SJCRH30 (cell line): Measurements from ENCODE around the gene GPC5. TPM values are rescaled to one million over a fixed set of nuclear protein-coding genes. Genes with fewer than 3 reads are reported as not detected.
"Not testable (repeated sequence)": the region's sequence is repeated elsewhere in the genome, so short reads cannot be mapped to it uniquely, and the experiment has no call there.

Experiments used
- DNase-seq, 2 experiments: peaks; one replicate each; pipeline ENCODE4 v3.0.0-alpha.2; 2015 to 2020
- H3K27ac ChIP-seq: fragments of 250-450 bp; sonication (Bioruptor Pico); 2 replicates; pipeline ENCODE4 v1.5.1; 2020; ENCODE audit warnings: mild to moderate bottlenecking, moderate library complexity
- H3K27me3 ChIP-seq: fragments of 250-450 bp; sonication (Bioruptor Pico); 2 replicates; pipeline ENCODE4 v1.5.1; 2020; ENCODE audit warnings: mild to moderate bottlenecking, moderate library complexity
- H3K36me3 ChIP-seq: fragments of 250-450 bp; sonication (Bioruptor Pico); 2 replicates; pipeline ENCODE4 v1.5.1; 2020; ENCODE audit warnings: mild to moderate bottlenecking, moderate library complexity
- H3K4me1 ChIP-seq: fragments of 250-450 bp; sonication (Bioruptor Pico); 2 replicates; pipeline ENCODE4 v1.5.1; 2020; ENCODE audit warnings: mild to moderate bottlenecking, moderate library complexity
- H3K4me3 ChIP-seq: fragments of 250-450 bp; sonication (Bioruptor Pico); 2 replicates; pipeline ENCODE4 v1.5.1; 2020; ENCODE audit warnings: mild to moderate bottlenecking, moderate library complexity
- H3K9me3 ChIP-seq: fragments of 250-450 bp; sonication (Bioruptor Pico); replicated peaks from 2 replicates; pipeline ENCODE4 v1.5.1; 2020; ENCODE audit warnings: mild to moderate bottlenecking, moderate library complexity
- total RNA-seq: library from RNA; depleted of rRNA; stranded (reverse); fragments of >200 nt; shearing (Covaris generic); gene quantifications from 2 replicates; pipeline ENCODE4 v1.2.3, GENCODE V29; 2014

GPC5 gene
- total RNA-seq, 1 experiment from 2014 or later = 0.49 TPM

DNA sequence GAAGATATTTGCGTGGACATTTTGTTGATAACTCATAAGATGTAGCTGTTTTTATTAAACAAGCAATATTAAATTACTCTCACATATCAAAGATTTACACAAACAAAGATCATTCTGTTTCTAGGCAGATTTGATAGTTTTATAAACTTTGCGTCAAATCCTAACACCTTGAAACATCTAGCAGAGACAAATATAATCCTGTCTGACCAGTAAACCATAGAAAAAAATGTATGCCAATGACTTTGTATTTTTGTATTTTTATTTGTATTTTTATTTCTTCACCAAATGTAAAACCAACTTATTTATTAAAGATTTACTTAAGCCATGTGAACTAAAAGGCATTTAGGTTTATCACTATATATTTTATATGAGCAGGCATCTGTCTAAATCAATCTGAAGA, 494.6 kb downstream of the GPC5 start:
- Histone ChIP-seq H3K9me3 (no peaks in the 10 kb centered on the region; the same call in 1 of the 2 replicates), H3K27me3 (no peaks in the 10 kb centered on the region), H3K27ac (no peak overlapping the region), H3K4me1 (no peaks in the 10 kb centered on the region), H3K36me3 (no peaks in the 10 kb centered on the region), H3K4me3 (no peak overlapping the region)
- no peak for DNase-seq

DNA sequence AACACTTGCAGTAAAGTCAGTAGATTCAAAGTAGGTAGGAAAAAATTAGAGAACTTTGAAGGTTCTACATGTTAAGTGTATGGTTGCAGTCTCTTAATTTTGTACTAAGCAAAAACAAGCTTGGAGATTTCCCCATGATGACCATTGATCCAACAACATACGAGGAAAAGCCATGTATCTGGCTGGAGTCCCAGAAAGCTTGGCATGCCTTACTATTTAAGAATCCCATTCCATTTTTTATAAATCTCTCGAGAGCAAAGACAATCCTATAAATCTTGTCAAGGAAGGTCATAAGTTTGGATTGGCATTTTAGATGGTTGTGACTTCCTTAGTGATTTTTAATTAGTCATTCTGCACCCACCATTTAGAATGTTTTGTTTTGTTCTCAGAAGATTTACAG, 495.9 kb downstream of the GPC5 start:
- H3K4me3 ChIP-seq = no peak overlapping the region
- no peaks in the 10 kb centered on the region; the same call in 1 of the 2 replicates for H3K9me3 ChIP-seq
- no peaks in the 10 kb centered on the region for H3K4me1 ChIP-seq
- H3K36me3 ChIP-seq = no peaks in the 10 kb centered on the region
- DNase-seq = no peak
- no peak overlapping the region for H3K27ac ChIP-seq
- H3K27me3 ChIP-seq = no peaks in the 10 kb centered on the region

DNA sequence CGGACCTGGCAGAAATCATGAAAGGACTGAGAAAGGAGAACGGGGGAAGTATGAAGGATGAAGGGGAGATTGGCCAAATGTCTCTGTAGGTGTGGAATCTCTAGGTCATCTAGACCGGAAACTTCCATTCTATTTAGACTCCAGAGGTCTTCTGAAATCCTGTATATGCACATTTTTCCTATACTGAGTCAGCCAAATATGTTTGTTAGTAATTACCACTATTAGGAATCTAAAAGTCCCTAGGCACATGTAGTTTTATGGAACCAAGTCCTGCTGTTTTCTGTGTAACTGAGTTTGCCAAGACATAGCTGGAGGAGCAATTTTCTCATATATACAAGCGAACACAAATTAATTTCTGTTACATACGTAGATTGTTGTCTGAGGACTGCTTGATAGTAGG, 498.1 kb downstream of the GPC5 start:
- no peak for DNase-seq
- H3K9me3 ChIP-seq = no peaks in the 10 kb centered on the region; the same call in 1 of the 2 replicates
- H3K36me3 ChIP-seq = no peaks in the 10 kb centered on the region
- no peak overlapping the region for H3K4me3 ChIP-seq
- no peaks in the 10 kb centered on the region for H3K4me1 ChIP-seq
- no peaks in the 10 kb centered on the region for H3K27me3 ChIP-seq
- no peak overlapping the region for H3K27ac ChIP-seq

DNA sequence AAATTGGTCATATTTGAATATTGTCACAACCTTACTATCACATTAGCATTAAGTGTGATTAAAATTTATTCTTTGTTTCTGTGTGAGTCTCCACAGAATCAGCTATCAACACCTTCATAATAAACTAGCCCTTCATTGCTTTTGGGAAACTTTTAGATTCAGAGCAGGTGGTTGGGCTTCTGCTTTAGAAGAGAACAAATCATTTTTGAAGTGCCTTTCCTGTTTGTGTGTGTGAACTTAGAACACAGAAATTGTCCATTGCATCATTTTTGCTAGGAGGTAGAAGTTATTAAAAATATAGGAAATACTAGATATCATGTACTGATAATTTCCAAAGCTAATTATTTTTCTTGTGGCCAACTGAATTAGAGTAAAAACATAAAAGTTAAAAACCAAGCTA, 500.6 kb downstream of the GPC5 start:
- not testable (repeated sequence) for DNase-seq, H3K36me3 ChIP-seq, H3K27me3 ChIP-seq, H3K27ac ChIP-seq, H3K4me3 ChIP-seq, H3K4me1 ChIP-seq, H3K9me3 ChIP-seq

DNA sequence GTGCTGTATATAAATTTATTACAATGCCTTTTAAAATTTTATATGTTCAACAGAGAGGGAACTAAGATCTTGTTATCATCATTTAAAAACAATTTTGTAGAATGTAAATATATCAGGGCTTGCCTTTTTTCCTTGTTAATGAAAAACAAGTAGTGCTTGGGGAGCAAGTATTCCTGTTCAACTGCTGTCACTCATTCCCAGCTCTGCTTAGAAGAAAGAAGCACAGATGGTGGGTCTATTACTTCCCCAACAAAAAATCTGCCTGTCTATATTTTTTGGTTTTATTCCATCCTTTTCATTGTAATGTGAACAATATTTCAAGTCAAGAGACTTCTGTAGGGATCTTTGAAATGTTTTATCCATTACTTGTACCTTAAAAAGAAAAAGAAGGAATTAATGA, 503.9 kb downstream of the GPC5 start:
- H3K4me1 ChIP-seq = no peaks in the 10 kb centered on the region
- H3K27ac ChIP-seq = no peak overlapping the region
- no peaks in the 10 kb centered on the region for H3K36me3 ChIP-seq
- DNase-seq = no peak
- H3K4me3 ChIP-seq = no peak overlapping the region
- H3K9me3 ChIP-seq = no peaks in the 10 kb centered on the region
- no peaks in the 10 kb centered on the region for H3K27me3 ChIP-seq

DNA sequence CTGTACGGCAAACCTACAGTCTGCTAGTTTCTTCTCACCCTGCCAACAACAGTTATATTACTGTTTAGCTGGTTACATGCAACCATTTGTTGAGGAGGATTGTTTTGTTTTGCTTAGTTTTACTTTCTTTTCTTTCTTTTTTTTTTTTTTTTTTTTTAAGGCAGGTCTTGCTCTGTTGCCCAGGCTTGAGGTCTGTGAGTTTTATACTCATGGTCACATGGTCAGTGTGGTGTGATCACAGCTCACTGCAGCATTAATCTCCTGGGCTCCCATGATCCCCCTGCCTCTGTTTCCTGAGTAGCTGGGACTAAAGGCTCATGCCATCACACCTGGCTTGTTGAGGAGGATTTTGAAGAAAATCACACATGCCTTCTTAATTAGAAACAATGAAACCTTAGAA, 505.6 kb downstream of the GPC5 start:
- no peaks in the 10 kb centered on the region for H3K36me3 ChIP-seq
- no peaks in the 10 kb centered on the region for H3K9me3 ChIP-seq
- no peak overlapping the region for H3K27ac ChIP-seq
- no peaks in the 10 kb centered on the region for H3K4me1 ChIP-seq
- no peak overlapping the region for H3K4me3 ChIP-seq
- DNase-seq = no peak
- no peaks in the 10 kb centered on the region for H3K27me3 ChIP-seq

DNA sequence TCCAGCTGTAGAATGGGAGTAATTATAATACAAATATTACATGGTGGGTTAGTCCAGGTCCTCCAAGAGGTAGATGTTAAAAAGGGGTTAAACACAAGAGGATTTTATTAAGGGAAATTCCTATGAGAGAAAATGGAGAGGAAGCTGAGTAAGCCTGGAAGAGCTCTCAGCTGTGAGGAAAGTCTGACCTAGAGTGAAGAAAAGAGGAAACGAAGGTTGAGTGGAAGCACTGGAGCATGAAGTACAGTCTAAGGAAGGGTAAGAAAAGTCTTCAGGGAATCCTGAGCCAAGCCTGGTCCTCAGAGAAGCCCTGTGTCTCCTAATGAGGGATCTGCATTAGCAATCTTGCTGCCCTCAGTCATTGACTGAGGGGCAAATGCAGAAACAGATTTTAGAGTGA, 506.2 kb downstream of the GPC5 start:
- H3K4me1 ChIP-seq = no peaks in the 10 kb centered on the region
- H3K27me3 ChIP-seq = no peaks in the 10 kb centered on the region
- H3K36me3 ChIP-seq = no peaks in the 10 kb centered on the region
- DNase-seq = no peak
- no peak overlapping the region for H3K4me3 ChIP-seq
- no peaks in the 10 kb centered on the region for H3K9me3 ChIP-seq
- H3K27ac ChIP-seq = no peak overlapping the region

DNA sequence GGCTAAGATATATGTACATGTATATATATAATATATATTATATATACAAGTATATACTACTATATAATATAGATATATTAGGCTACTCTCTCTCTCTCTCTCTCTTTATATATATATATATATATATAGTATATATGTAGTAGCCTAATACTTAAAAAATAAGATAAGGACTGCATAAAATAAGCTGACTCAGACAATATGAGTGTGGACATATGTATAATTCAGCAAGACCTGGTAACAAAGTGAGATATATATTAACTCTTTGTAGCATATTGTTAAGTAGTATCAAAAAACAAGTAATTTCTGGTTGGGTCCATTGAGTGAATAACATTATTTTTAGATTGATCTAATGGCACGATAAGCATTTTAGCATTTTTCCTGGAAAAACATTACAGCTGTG, 509.0 kb downstream of the GPC5 start:
- H3K4me3 ChIP-seq = no peak overlapping the region
- DNase-seq = no peak
- no peaks in the 10 kb centered on the region for H3K27me3 ChIP-seq
- H3K27ac ChIP-seq = no peak overlapping the region
- no peaks in the 10 kb centered on the region for H3K4me1 ChIP-seq
- H3K9me3 ChIP-seq = no peaks in the 10 kb centered on the region
- no peaks in the 10 kb centered on the region for H3K36me3 ChIP-seq

DNA sequence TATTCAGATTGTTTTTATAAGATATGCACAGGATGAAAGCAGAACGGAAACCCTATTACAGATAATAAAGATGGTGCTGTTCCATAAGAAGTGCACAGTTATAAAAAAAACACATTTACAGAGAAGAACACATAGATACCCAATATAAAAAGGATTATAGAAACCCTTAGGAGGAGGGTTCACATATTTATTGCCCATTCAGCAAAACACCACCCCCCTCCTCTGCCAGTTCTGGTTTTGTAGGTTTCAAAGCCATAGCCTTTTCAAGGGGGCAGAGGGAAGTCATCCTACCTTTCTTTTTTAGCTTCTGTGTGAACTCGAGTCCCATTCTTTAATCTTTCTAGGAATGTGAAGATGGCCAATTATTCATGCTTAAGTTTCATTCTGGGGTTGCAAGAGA, 511.2 kb downstream of the GPC5 start:
- H3K36me3 ChIP-seq = no peaks in the 10 kb centered on the region
- DNase-seq = no peak
- H3K4me1 ChIP-seq = no peaks in the 10 kb centered on the region
- H3K9me3 ChIP-seq = no peaks in the 10 kb centered on the region
- no peak overlapping the region for H3K4me3 ChIP-seq
- no peaks in the 10 kb centered on the region for H3K27me3 ChIP-seq
- H3K27ac ChIP-seq = no peak overlapping the region

DNA sequence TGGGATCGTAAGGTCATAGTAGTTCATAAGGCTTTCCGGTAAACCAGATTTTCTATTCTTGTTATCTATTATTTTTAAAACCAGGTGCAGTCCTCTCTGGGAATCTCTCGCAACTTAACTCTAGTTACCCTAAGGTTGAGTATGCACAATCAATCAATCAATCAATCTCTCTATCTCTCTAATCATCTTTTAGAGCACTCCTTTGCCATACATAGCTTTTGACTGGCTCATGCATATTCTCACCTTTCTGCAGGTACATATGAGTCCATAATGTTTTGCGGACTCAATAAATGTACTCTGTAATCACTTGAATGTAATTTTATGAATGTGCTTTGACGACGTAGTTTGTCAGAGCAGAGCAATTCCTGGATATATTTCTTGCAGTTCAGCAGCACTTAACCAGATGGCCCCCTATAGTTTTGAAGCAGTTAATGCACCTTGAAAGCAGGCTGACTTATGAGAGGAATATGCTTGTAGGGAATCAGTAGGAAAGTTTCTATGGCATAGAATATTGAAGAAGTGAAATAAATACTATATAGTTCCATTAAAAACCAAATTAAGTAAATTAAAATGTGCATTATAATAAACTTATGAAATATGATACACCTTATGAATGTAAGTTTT, 524.7 kb downstream of the GPC5 start:
- Histone ChIP-seq H3K27me3 (no peaks in the 10 kb centered on the region), H3K4me1 (no peaks in the 10 kb centered on the region), H3K27ac (no peak overlapping the region), H3K4me3 (no peak overlapping the region), H3K9me3 (no peaks in the 10 kb centered on the region), H3K36me3 (no peaks in the 10 kb centered on the region)
- peak in 1 of 2 experiments; percentile 8 for DNase-seq

DNA sequence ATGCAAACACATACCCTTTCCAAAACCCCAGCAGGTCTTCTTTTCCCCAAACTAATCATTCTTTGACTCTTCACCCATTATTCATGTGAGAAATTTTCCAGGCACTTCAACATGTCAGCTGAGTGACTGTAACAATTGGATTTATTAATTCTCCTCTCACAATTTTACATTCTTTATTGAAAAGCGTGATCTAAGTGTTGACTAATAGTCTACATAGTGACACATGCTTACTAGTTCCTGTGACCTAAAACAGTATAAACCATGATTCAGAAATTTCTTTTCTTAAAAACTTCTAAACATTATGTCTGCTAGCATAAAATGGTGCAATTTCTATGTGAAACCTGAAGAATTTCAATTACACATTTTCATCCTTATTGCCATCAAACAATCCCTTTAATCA, 532.3 kb downstream of the GPC5 start:
- Histone ChIP-seq H3K4me3 (no peak overlapping the region), H3K27ac (no peak overlapping the region), H3K4me1 (no peaks in the 10 kb centered on the region), H3K27me3 (no peaks in the 10 kb centered on the region), H3K36me3 (no peaks in the 10 kb centered on the region), H3K9me3 (no peaks in the 10 kb centered on the region)
- DNase-seq = no peak

DNA sequence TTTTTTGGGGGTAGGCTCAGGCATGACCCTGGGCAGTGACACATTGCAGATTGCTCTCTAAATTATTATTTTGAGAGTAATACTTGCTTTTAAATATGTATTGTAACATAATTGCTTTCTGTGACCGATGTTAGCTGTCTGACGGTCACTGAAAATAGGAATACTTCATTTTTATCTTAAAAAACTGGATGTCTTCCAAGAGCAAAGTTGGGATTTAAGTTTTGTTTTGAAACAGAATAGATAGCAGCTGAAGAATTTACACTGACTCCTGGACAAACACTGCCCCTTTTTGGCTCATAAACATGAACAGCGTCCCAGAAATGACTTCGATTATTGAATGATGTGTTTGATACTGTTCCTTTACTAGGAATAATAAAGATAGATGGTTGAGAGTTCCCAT, 535.9 kb downstream of the GPC5 start:
- no peak for DNase-seq
- no peaks in the 10 kb centered on the region for H3K4me1 ChIP-seq
- no peak overlapping the region for H3K4me3 ChIP-seq
- no peaks in the 10 kb centered on the region for H3K36me3 ChIP-seq
- no peaks in the 10 kb centered on the region for H3K27me3 ChIP-seq
- H3K27ac ChIP-seq = no peak overlapping the region
- H3K9me3 ChIP-seq = no peaks in the 10 kb centered on the region

DNA sequence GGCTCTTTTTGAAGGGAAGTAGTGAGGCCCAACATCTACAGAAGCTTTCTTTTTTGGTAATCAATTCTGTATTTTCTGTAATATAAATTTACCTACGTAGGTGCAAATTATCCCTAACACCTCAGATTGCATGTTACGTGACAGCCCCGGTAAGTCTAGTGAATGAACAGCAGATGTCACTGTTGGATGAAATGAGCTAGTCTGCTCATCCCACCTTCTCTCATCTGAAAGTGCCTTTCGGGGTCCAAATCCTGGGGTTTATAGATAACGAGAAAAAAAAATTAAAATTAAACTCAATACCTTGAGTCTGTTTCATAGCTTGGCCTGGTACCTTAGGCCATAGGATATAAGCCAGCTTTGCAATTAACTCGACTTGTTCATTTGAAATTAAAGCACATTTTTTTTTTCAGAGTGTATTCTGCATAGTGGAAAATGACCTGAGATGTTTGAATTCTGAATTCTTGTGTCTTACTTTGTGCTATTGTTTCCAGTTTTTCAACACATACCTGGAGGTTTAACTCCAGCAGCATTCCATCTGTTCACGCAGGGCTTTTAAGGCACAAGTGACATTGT, 548.2 kb downstream of the GPC5 start:
- peak; percentile 2 to 47 for DNase-seq
- Histone ChIP-seq H3K36me3 (no peaks in the 10 kb centered on the region), H3K27me3 (no peaks in the 10 kb centered on the region), H3K9me3 (no peaks in the 10 kb centered on the region), H3K4me3 (no peak overlapping the region), H3K27ac (no peak overlapping the region), H3K4me1 (no peaks in the 10 kb centered on the region)

DNA sequence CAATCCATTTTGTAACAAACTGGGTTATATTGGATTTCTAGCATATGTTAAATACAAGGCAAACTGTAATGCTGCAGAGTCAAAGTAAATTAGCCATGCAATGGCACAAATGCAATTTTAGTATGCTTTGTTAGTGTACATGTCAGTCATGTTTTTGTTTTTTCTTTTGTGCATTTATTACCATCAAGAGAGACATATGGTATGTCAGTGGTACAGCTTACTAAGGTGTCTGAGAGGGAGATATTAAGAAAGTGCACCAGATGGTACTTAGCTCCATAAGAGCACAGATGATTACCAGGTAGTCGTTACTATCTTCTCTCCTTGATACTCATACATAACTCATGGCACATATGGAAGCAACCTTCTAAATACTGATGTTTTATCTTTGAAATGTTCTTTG, 550.3 kb downstream of the GPC5 start:
- H3K27me3 ChIP-seq = no peaks in the 10 kb centered on the region
- H3K36me3 ChIP-seq = no peaks in the 10 kb centered on the region
- DNase-seq = no peak
- H3K4me1 ChIP-seq = no peaks in the 10 kb centered on the region
- H3K4me3 ChIP-seq = no peak overlapping the region
- no peaks in the 10 kb centered on the region for H3K9me3 ChIP-seq
- H3K27ac ChIP-seq = no peak overlapping the region

DNA sequence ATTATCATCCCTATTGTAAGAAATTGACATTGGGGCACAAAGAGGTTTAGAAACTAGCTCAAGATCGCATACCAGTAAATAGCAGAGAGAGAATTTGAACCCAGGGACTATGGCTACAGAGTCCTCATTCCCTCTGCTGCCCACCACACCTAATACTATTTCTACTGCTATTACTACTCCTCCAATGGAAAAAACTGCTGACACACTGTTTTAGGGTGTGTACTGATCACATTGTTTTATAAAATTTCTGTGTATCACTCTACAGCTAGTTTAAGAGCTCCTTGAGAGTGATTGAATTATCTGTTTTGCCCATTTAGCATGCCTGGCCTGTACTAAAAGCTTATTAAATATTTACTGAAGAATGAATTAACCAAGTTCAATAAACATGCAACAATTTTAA, 552.4 kb downstream of the GPC5 start:
- no peaks in the 10 kb centered on the region for H3K9me3 ChIP-seq
- DNase-seq = no peak
- no peak overlapping the region for H3K27ac ChIP-seq
- no peak overlapping the region for H3K4me3 ChIP-seq
- no peaks in the 10 kb centered on the region for H3K27me3 ChIP-seq
- no peaks in the 10 kb centered on the region for H3K36me3 ChIP-seq
- no peaks in the 10 kb centered on the region for H3K4me1 ChIP-seq
